ENCODE measurements around the gene COMMD2. TPM values are rescaled to one million over a fixed set of nuclear protein-coding genes. Genes with fewer than 3 reads are reported as not detected.

Gene COMMD2
- 10 to 100 TPM; 17.1 to 27.5 (median 22.6) TPM for total RNA-seq
- 10 to 100 TPM; 10.2 to 14.3 (median 12.1) TPM for polyA plus RNA-seq

- intact Hi-C loops (cut with DNase I): loop anchor here (5.0 kb wide), 1 partner anchor 60 kb away; the partner anchor contains the start of gene RNF13
- Histone ChIP-seq H3K36me3 (peaks cover 0 to 31% (median 6%) of the 10 kb centered on the region in 4 donors), H3K4me3 (peak within 1 kb of the TSS; percentile 76 to 85 (median 81)), H3K9me3 (no peaks in the 10 kb centered on the region), H3K4me1 (peaks cover 0 to 17% (median 11%) of the 10 kb centered on the region in 4 donors), H3K27ac (peak within 1 kb of the TSS; percentile 81 to 89 (median 84)), H3K27me3 (no peaks in the 10 kb centered on the region)
- peak; percentile 90 for DNase-seq
- 0 to 1% methylated on average over 52 of the region's 52 CpGs for WGBS, 2 donors
- TF ChIP-seq POLR2AphosphoS5 (IDR thresholded peaks at IDR 0.05) (peak; percentile 76 to 93 (median 85)), CTCF (IDR thresholded peaks at IDR 0.05) (peak in 1 of 4 experiments; percentile 15), POLR2A (IDR thresholded peaks at IDR 0.05) (peak; percentile 58 to 65), EP300 (IDR thresholded peaks at IDR 0.05) (no peak)
These were observed at the start of gene COMMD2 for GRCh38 chr3:149752051-149752787. TSS of gene COMMD2 (minus strand) at chr3:149752489. CDS start at chr3:149752444, 45 bp downstream.

DNA sequence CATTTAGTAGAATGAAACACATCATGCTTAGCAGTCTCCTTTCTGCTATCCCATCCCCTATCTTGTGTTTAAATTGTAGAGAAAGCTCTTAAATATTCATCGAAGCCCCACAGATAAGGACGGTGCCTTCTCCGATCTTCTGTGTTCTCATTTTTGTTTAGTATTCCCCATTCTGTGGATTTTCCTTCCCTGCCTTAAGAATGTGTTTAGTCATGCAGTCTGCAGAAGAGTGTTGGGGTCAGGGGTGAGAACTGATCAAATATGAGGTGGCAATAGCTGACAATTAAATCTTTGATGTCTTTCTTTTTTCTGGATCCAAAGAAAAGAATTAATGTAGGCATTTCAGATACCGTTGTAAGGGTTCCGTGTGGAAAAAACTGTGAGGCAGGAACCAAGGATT lies 49.4 kb upstream of the COMMD2 start:
- Histone ChIP-seq H3K27ac (no peak overlapping the region), H3K4me1 (no peaks in the 10 kb centered on the region), H3K36me3 (no peaks in the 10 kb centered on the region), H3K27me3 (no peaks in the 10 kb centered on the region), H3K4me3 (no peak overlapping the region), H3K9me3 (no peaks in the 10 kb centered on the region)
- no peak for DNase-seq
- WGBS, 2 donors: 68% methylated on average over 5 of the region's 5 CpGs
- TF ChIP-seq CTCF (IDR thresholded peaks at IDR 0.05): no peak
- TF ChIP-seq POLR2A (IDR thresholded peaks at IDR 0.05): no peak
- no peak for TF ChIP-seq EP300 (IDR thresholded peaks at IDR 0.05)
- no peak for TF ChIP-seq POLR2AphosphoS5 (IDR thresholded peaks at IDR 0.05)
- intact Hi-C loops (cut with DNase I): no loop called here

GRCh38 chr3:149801195-149801594 lies 48.9 kb upstream of the COMMD2 start:
- H3K4me1 ChIP-seq: no peaks in the 10 kb centered on the region
- no peaks in the 10 kb centered on the region for H3K9me3 ChIP-seq
- H3K27me3 ChIP-seq: no peaks in the 10 kb centered on the region
- DNase-seq: no peak
- TF ChIP-seq CTCF (IDR thresholded peaks at IDR 0.05) (no peak), POLR2A (IDR thresholded peaks at IDR 0.05) (no peak)
- 42 to 67% methylated on average over 1 of the region's 1 CpG for WGBS, 2 donors
- H3K36me3 ChIP-seq: no peaks in the 10 kb centered on the region
- no peak overlapping the region for H3K27ac ChIP-seq
- H3K4me3 ChIP-seq: no peak overlapping the region
- intact Hi-C loops (cut with DNase I): no loop called here

- intact Hi-C loops (cut with DNase I): no loop called here
- Histone ChIP-seq H3K27ac (no peak overlapping the region), H3K4me1 (no peaks in the 10 kb centered on the region), H3K9me3 (no peaks in the 10 kb centered on the region), H3K36me3 (no peaks in the 10 kb centered on the region), H3K27me3 (no peaks in the 10 kb centered on the region), H3K4me3 (no peak overlapping the region)
- DNase-seq: no peak
- TF ChIP-seq CTCF (IDR thresholded peaks at IDR 0.05): no peak
- TF ChIP-seq POLR2A (IDR thresholded peaks at IDR 0.05): no peak
- no peak for TF ChIP-seq EP300 (IDR thresholded peaks at IDR 0.05)
- TF ChIP-seq POLR2AphosphoS5 (IDR thresholded peaks at IDR 0.05): no peak
- WGBS, 2 donors: 94 to 96% methylated on average over 8 of the region's 8 CpGs
These were observed 48.4 kb upstream of the COMMD2 start for GRCh38 chr3:149800693-149801092.
